SJCRH30 (cell line): ENCODE measurements around the gene SSC4D. TPM values are rescaled to one million over a fixed set of nuclear protein-coding genes. Genes with fewer than 3 reads are reported as not detected.

Source experiments
- DNase-seq, 2 experiments: peaks; one replicate each; pipeline ENCODE4 v3.0.0-alpha.2; 2015 to 2020
- H3K27ac ChIP-seq: fragments of 250-450 bp; sonication (Bioruptor Pico); 2 replicates; pipeline ENCODE4 v1.5.1; 2020; ENCODE audit warnings: mild to moderate bottlenecking, moderate library complexity
- H3K27me3 ChIP-seq: fragments of 250-450 bp; sonication (Bioruptor Pico); 2 replicates; pipeline ENCODE4 v1.5.1; 2020; ENCODE audit warnings: mild to moderate bottlenecking, moderate library complexity
- H3K36me3 ChIP-seq: fragments of 250-450 bp; sonication (Bioruptor Pico); 2 replicates; pipeline ENCODE4 v1.5.1; 2020; ENCODE audit warnings: mild to moderate bottlenecking, moderate library complexity
- H3K4me1 ChIP-seq: fragments of 250-450 bp; sonication (Bioruptor Pico); 2 replicates; pipeline ENCODE4 v1.5.1; 2020; ENCODE audit warnings: mild to moderate bottlenecking, moderate library complexity
- H3K4me3 ChIP-seq: fragments of 250-450 bp; sonication (Bioruptor Pico); 2 replicates; pipeline ENCODE4 v1.5.1; 2020; ENCODE audit warnings: mild to moderate bottlenecking, moderate library complexity
- H3K9me3 ChIP-seq: fragments of 250-450 bp; sonication (Bioruptor Pico); replicated peaks from 2 replicates; pipeline ENCODE4 v1.5.1; 2020; ENCODE audit warnings: mild to moderate bottlenecking, moderate library complexity
- total RNA-seq: library from RNA; depleted of rRNA; stranded (reverse); fragments of >200 nt; shearing (Covaris generic); gene quantifications from 2 replicates; pipeline ENCODE4 v1.2.3, GENCODE V29; 2014

SSC4D gene
- total RNA-seq, 1 experiment from 2014 or later = 1.8 TPM

DNA sequence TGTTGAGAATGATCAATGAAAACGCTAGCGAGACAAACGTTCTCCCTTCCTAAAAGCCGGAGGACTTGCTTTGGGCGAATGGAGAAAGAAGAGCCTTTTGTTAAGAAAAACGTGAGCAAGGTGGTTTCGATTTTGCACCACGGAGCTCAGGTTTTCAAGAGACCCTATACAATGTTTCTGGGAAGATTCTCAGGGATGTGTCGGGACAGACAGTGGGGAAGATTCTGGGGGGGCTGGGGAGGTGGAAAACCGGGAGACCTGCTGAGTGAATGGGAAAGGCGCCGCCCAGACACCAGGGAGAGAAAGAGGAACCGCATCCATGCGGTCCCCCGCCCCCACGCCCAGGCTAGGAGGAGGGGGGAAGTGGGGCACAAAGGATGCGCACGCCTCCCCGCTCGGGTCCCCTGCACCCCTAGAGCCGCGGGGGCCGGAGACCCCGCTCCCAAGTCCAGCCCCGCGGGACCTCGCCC, 51.5 kb downstream of the SSC4D start:
- peak overlapping the region; percentile 96 for H3K4me3 ChIP-seq
- no peaks in the 10 kb centered on the region for H3K27me3 ChIP-seq
- DNase-seq = peak; percentile 60 to 61
- H3K36me3 ChIP-seq = peaks cover 41% of the 10 kb centered on the region
- no peaks in the 10 kb centered on the region for H3K9me3 ChIP-seq
- peak overlapping the region; percentile 93 for H3K27ac ChIP-seq
- H3K4me1 ChIP-seq = peaks cover 10% of the 10 kb centered on the region

DNA sequence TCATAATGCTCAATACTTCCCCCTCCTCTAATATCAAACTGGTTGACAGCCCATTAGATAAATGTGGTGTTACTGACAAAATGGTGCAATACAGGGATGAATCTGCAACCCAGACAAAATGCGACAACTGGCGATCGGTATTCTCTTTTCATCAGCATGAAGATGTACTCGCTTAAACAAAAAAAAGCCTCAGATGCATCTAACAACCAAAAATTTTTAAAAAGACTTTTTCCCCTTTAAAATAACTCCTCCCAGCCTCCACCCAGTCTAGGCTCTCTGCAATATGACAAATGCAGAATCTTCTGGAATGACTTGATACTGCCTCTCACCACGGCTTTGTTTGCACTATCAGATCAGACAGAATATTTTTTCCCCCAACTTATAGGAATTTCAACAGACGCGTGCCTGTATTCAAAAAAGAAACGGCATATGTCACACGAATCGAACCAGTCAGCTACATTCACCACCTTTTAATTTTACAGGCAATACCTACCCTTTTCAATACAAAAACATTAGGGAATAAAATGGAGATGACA, 52.0 kb downstream of the SSC4D start:
- Histone ChIP-seq H3K9me3 (no peaks in the 10 kb centered on the region), H3K27ac (peak overlapping the region; percentile 93), H3K36me3 (peaks cover 45% of the 10 kb centered on the region), H3K4me1 (peaks cover 15% of the 10 kb centered on the region), H3K4me3 (peak overlapping the region; percentile 96), H3K27me3 (no peaks in the 10 kb centered on the region)
- DNase-seq = peak in 1 of 2 experiments; percentile 35

DNA sequence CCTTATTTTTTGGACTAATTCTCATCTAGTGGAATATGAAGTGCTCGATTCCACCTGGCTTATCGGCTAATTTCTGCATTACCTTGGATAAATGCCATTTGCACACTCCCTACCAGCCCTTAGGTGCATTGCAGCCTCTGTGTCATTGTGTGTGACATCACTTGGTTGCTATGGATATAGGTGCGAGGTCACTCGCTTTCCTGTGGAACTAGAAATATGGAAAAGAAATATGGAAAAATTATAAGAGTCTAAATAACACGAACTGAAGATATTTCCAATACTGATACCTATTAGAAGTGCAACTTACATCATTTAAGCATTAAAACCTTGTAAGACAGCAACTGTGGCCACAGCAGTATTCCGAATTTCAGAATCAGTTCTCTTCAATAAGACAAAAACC, 52.7 kb downstream of the SSC4D start:
- no peaks in the 10 kb centered on the region for H3K9me3 ChIP-seq
- H3K36me3 ChIP-seq = peaks cover 45% of the 10 kb centered on the region
- H3K27ac ChIP-seq = peak overlapping the region; percentile 93; the same call in 1 of the 2 replicates
- peaks cover 21% of the 10 kb centered on the region for H3K4me1 ChIP-seq
- no peaks in the 10 kb centered on the region for H3K27me3 ChIP-seq
- H3K4me3 ChIP-seq = peak overlapping the region; percentile 96
- DNase-seq = peak in 1 of 2 experiments; percentile 31

DNA sequence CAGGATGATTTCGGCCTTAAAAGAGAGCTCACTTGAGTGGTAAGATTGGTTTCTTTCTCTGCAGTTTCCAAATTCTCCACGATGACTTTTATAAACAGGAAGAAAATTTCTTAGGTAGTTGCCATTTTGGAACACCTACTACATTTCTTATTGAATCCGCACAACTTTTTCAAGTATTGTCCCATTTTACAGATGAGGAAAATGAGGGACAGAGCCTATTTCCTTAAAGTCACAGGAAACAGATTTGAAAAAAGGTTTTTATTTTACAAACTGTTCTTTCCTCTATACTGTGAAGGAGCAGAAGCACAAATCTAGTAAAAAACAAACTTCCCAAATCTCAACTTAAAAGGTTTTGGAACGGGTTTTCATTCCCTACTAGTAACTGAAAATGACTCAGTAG, 53.4 kb downstream of the SSC4D start:
- Histone ChIP-seq H3K4me1 (peaks cover 24% of the 10 kb centered on the region), H3K27ac (no peak overlapping the region), H3K9me3 (no peaks in the 10 kb centered on the region), H3K4me3 (no peak overlapping the region), H3K27me3 (no peaks in the 10 kb centered on the region), H3K36me3 (peaks cover 45% of the 10 kb centered on the region)
- no peak for DNase-seq

DNA sequence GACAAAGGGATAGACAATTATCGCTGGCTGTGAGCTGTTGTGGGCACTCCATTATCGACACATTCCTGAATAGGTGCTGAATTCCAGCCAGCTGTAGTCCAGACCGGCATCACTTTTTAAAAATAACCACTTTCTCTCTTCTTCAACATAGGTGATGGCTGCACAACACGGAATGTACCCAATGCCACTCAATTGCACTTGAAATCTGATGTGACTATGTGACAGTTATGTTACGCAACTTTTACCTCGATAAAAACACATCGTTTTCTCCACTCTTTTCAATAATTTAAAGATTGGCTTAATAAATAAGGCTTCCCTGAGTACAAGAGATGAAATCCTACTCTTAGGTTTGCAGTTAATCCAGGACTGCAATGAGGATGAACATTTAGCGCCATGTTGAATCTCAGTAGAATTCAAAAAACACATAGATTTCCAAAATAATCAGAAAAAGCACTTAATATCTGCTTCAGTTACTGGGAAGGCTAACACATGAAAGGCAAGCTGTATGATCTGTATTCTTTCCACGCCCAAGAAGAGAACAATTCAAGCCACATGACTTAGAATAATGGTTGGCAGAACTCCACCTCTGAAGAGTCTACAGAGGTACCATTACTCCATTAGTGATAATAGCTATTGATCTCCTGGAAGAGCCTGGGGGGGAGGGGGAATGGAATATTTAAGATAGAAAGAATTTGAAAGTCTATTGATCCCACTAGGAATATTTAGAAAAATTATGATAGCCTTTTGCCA, 54.3 kb downstream of the SSC4D start:
- no peak for DNase-seq
- H3K9me3 ChIP-seq = no peaks in the 10 kb centered on the region
- H3K4me3 ChIP-seq = no peak overlapping the region
- peaks cover 23% of the 10 kb centered on the region for H3K4me1 ChIP-seq
- H3K27me3 ChIP-seq = no peaks in the 10 kb centered on the region
- H3K27ac ChIP-seq = no peak overlapping the region
- H3K36me3 ChIP-seq = peaks cover 52% of the 10 kb centered on the region

DNA sequence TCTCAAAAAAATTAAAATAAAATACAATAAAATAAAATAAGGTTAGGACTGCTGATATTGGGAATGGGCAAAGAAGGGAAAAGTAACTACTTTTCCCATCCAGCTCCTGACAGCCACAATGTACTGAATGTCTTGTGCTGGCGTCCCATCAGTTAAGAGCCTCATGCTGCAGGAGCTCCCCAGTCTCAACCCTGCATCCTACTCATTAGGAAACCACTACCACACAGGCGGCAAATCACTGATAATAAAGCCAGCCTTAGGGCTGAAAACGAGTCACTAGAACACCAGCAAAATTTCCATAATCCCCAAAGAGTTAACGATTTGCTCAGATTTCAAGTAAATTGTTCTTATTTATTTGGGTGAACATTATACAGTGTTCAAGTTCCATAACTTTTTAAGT, 55.0 kb downstream of the SSC4D start:
- H3K4me1 ChIP-seq = peaks cover 19% of the 10 kb centered on the region
- H3K9me3 ChIP-seq = no peaks in the 10 kb centered on the region
- peaks cover 59% of the 10 kb centered on the region for H3K36me3 ChIP-seq
- H3K27me3 ChIP-seq = no peaks in the 10 kb centered on the region
- no peak for DNase-seq
- H3K4me3 ChIP-seq = no peak overlapping the region
- no peak overlapping the region for H3K27ac ChIP-seq

DNA sequence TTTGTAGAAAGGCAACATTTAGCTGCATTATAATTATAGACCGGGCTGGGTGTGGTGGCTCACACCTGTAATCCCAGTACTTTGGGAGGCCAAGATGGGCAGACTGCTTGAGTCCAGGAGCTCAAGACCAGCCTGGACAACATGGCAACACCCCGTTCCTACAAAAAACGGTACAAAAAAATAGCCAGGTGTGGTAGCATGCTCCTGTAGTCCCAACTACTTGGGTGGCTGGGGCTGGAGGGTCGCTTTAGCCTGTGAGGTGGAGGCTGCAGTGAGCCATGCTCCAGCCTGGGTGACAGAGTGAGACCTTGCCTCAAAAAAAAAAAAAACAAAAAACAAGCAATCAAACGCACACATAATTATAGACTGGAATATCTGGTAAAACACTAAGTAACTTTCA, 55.8 kb downstream of the SSC4D start:
- Histone ChIP-seq H3K36me3 (peaks cover 65% of the 10 kb centered on the region), H3K9me3 (no peaks in the 10 kb centered on the region), H3K27ac (no peak overlapping the region), H3K4me1 (peaks cover 19% of the 10 kb centered on the region), H3K27me3 (no peaks in the 10 kb centered on the region), H3K4me3 (no peak overlapping the region)
- no peak for DNase-seq

DNA sequence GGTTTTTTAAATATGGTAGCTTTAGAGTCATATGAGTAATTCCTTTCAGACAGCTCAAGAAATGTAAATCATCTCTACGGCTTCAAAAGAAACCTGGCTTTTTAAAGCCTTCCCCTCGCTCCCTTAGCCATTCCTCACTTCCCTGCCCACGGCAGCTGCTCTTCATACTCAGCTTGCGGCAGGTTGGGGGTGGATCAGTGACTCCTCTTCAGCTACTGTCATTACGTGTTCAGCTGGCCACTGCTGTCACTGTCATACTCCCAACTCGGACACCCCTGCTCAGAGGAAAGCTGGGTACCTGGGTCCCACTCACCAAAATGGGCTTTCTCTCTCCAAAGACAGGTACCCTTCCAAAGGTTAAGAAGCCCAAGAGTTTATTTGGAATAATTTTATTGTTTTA, 57.3 kb downstream of the SSC4D start:
- Histone ChIP-seq H3K4me3 (no peak overlapping the region), H3K9me3 (no peaks in the 10 kb centered on the region), H3K27ac (peak overlapping the region; percentile 28), H3K4me1 (peaks cover 19% of the 10 kb centered on the region), H3K27me3 (no peaks in the 10 kb centered on the region), H3K36me3 (peaks cover 73% of the 10 kb centered on the region)
- peak; percentile 87 to 91 for DNase-seq

DNA sequence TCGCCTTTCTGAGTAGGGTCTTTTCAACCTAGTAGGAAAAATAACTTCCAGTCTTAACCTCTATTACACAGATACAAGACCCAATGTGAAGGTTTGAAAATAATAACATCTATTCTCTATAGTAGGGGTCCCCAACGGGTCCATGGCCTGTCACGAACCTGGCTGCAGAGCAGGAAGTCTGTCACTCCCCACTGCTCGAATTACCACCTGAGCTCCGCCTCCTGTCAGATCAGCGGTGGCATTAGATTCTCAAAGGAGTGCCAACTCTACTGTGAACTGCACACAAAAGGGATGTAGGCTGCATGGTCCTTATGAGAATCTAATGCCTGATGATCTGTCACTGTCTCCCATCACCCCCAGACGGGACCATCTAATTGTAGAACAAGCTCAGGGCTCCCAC, 58.1 kb downstream of the SSC4D start:
- H3K27ac ChIP-seq = no peak overlapping the region
- H3K9me3 ChIP-seq = no peaks in the 10 kb centered on the region
- H3K36me3 ChIP-seq = peaks cover 73% of the 10 kb centered on the region
- H3K4me1 ChIP-seq = peaks cover 19% of the 10 kb centered on the region
- H3K27me3 ChIP-seq = no peaks in the 10 kb centered on the region
- H3K4me3 ChIP-seq = no peak overlapping the region
- no peak for DNase-seq

DNA sequence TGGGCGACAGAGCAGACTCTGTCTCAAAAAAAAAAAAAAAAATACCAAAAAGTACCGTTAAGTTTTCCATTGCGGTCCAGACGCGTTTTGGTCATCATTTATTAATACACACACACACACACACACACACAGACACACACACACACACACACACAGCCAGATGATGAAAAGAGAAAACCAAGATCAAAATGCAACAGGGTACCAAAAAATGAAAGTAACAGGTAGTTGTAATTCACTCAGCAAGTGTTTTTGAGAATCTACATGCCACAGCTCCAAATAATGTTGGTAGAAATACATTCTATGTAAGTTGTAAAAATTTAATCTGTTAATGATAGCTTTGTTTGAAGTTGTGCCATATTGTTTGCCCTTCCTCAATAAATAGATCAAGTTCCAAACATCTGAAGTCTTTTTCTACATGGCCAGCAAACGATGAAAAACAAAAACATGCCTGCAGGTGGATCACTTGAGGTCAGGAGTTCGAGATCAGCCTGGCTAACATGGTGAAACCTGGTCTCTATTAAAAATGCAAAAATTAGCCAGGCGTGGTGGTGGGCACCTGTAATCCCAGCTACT, 60.1 kb downstream of the SSC4D start:
- H3K27ac ChIP-seq = no peak overlapping the region
- H3K27me3 ChIP-seq = no peaks in the 10 kb centered on the region
- H3K9me3 ChIP-seq = no peaks in the 10 kb centered on the region
- no peak overlapping the region for H3K4me3 ChIP-seq
- H3K4me1 ChIP-seq = peaks cover 19% of the 10 kb centered on the region
- no peak for DNase-seq
- peaks cover 73% of the 10 kb centered on the region for H3K36me3 ChIP-seq

DNA sequence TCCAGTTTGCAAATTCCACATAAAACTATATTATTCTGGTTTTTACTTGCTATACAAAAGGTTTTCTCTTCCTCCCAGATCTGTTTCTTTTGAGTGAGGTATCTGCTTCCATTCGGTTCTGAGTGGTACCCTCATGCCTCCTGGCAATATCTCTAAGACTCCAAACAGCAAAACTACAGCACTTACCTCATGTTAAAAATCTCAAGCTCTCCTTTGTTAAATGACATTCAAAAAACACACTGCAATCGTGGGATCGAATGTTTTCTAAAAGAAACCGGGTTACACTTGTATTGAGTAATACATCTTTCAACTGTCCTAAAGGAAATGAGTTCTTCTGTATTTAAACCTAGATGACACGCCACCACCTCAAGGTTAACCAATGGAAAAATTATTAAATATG, 61.8 kb downstream of the SSC4D start:
- Histone ChIP-seq H3K36me3 (peaks cover 79% of the 10 kb centered on the region), H3K9me3 (no peaks in the 10 kb centered on the region), H3K4me1 (peaks cover 11% of the 10 kb centered on the region), H3K27me3 (no peaks in the 10 kb centered on the region), H3K27ac (no peak overlapping the region), H3K4me3 (no peak overlapping the region)
- DNase-seq = no peak

DNA sequence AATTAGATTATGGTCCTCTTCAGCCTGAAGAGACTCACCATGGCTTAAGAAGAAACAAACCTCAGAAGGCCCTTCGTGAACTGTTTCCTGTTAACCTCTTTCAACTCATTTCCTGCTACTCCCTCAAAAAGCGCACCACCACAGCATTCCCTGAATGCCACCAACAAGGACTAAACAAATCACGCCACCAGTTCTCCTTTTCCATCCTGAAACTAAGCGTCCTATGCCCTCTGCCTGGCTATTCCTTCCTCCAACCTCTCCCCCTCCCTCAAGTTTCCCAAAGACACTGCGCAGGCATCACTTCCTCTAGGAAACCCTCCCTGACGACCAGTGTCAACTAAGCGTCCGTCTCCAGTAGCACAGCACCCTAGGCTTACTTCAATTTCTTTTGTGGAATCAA, 62.7 kb downstream of the SSC4D start:
- H3K36me3 ChIP-seq = peaks cover 87% of the 10 kb centered on the region
- no peak overlapping the region for H3K4me3 ChIP-seq
- no peaks in the 10 kb centered on the region for H3K9me3 ChIP-seq
- DNase-seq = no peak
- no peaks in the 10 kb centered on the region for H3K27me3 ChIP-seq
- H3K4me1 ChIP-seq = peaks cover 3% of the 10 kb centered on the region
- H3K27ac ChIP-seq = no peak overlapping the region

DNA sequence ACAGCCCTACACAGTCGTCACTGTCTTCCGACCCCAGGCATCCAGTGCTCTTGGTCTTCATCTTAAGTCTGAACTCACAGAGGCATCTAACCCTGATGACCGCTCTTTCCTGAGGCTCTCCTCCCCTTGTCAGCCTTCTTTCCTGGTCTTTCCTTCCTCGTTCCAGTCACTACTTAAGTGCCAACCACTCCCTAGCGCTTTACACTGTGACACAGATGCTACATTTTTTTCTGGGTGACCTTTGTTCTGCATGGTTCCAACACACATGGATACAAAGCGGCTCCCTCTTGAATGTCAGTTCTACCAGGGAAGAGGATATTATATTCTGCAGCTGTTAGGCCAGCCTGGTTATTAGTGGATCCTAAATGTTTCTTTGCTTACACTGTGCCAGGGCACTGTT, 63.4 kb downstream of the SSC4D start:
- DNase-seq = no peak
- no peaks in the 10 kb centered on the region for H3K27me3 ChIP-seq
- peaks cover 92% of the 10 kb centered on the region for H3K36me3 ChIP-seq
- no peak overlapping the region for H3K4me3 ChIP-seq
- H3K4me1 ChIP-seq = no peaks in the 10 kb centered on the region
- H3K27ac ChIP-seq = no peak overlapping the region
- H3K9me3 ChIP-seq = no peaks in the 10 kb centered on the region

DNA sequence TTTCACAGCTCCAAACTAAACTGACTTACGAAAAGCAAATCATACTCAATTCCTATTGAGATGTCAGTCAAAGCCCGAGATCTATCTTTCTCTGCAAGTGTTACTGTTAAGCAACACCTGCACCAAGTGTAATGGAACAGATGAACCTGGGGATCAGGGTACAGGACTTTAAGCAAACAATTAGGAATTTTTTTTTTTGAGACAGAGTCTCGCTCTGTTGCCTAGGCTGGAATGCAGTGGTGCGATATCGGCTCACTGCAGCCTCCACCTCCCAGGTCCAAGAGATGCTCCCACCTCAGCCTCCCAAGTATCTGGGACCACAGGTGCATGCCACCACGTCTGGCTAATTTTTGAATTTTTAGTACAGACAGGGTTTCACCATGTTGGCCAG, 65.6 kb downstream of the SSC4D start:
- H3K27ac ChIP-seq = no peak overlapping the region
- no peaks in the 10 kb centered on the region for H3K4me1 ChIP-seq
- H3K36me3 ChIP-seq = peaks cover 88% of the 10 kb centered on the region

DNA sequence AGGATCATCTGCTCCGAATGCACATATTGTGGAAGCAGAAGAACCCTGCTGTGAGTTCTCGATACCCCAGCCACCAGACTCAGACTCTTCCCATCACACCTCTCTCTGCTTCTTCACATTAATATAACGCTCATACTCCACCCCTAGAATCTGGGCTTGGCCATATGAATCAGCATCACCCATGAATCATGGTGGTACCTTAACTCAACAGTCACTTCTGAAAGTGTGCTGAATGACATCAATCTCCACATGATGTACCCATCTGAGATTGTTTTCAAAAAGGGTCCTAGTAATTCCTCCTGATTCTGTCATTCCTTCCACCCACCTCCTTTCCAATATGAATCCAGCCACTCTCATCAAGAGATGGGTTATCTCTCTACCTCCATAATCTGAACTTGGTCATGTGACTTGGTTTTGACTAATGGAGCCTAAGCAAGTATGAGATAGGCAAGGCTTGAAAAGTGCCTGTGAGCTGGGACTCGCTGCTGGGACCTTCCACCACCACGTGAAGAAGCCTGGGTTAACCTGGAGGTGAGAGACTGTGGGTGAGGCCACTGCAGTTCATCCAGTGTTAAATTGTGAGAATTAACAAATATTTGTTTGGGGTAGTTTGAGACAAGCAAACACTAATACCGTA, 66.1 kb downstream of the SSC4D start:
- H3K27me3 ChIP-seq = no peaks in the 10 kb centered on the region
- H3K36me3 ChIP-seq = peaks cover 88% of the 10 kb centered on the region
- no peak overlapping the region for H3K27ac ChIP-seq
- no peaks in the 10 kb centered on the region for H3K9me3 ChIP-seq
- no peak overlapping the region for H3K4me3 ChIP-seq
- no peaks in the 10 kb centered on the region for H3K4me1 ChIP-seq
- no peak for DNase-seq

More for the DNA sequence above, 65.6 kb downstream of the SSC4D start:
- Histone ChIP-seq H3K4me3 (no peak overlapping the region), H3K9me3 (no peaks in the 10 kb centered on the region), H3K27me3 (no peaks in the 10 kb centered on the region)
- DNase-seq = no peak
